ENCODE results near the gene CFAP77. TPM values are rescaled to one million over a fixed set of nuclear protein-coding genes. Genes with fewer than 3 reads are reported as not detected.

Gene CFAP77
- total RNA-seq, 6 donors from 2014 or later = 0.78 to 16.7 (median 2.7) TPM; not detected in 1

DNA sequence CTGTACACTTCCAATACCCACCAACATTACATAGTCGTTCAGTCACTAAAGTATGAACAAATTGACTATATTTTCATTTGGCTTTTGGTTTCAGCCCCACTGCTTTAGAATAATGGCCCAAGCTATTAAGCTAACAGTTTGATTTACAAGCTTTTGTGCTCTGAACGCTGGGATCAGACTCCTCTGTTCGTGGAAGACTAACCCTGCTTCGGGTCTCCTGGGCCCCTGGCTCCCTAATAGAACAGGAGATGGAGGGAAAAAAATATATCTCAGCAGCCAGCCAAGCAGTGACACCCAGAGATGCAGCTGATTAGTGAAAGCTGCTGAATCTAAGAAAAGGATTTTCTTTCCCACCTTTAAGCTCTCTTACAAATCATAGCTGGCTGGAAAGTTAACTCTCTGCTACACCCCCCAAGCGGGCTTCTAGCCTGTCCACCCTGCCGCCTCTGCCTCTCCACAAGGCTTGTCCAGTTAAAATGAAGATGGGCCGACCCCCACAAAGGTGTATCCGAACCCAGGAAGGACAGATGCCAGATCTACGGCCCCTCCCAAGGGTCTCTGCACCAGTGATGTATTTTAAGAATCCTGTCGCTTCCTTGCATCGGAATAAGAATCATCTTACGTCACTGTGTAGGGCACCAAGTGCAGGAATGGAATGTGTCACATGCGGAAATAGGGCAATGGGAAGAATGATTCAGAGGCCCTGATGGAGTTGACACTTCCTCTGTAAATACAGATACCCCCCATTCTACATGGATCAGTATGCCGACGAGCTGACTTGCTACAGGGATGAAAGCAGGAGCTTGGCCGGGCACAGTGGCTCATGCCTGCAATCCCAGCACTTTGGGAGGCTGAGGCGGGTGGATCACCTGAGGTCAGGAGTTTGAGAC lies 139.0 kb downstream of the CFAP77 start:
- Histone ChIP-seq H3K27me3 (no peaks in the 10 kb centered on the region), H3K9me3 (no peaks in the 10 kb centered on the region), H3K36me3 (no peaks in the 10 kb centered on the region), H3K27ac (no peak overlapping the region), H3K4me3 (no peak overlapping the region), H3K4me1 (peaks cover 0 to 7% (median 0%) of the 10 kb centered on the region in 4 donors)
- DNase-seq (no peak), ATAC-seq (ENCODE audit: low FRiP score in 2 of 2) (no peak)
- 51 to 63% methylated on average over 11 to 17 of the region's 17 CpGs for WGBS, 2 donors
- TF ChIP-seq POLR2AphosphoS5 (IDR thresholded peaks at IDR 0.05) = no peak
- TF ChIP-seq, protein P1, sequence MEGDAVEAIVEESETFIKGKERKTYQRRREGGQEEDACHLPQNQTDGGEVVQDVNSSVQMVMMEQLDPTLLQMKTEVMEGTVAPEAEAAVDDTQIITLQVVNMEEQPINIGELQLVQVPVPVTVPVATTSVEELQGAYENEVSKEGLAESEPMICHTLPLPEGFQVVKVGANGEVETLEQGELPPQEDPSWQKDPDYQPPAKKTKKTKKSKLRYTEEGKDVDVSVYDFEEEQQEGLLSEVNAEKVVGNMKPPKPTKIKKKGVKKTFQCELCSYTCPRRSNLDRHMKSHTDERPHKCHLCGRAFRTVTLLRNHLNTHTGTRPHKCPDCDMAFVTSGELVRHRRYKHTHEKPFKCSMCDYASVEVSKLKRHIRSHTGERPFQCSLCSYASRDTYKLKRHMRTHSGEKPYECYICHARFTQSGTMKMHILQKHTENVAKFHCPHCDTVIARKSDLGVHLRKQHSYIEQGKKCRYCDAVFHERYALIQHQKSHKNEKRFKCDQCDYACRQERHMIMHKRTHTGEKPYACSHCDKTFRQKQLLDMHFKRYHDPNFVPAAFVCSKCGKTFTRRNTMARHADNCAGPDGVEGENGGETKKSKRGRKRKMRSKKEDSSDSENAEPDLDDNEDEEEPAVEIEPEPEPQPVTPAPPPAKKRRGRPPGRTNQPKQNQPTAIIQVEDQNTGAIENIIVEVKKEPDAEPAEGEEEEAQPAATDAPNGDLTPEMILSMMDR (IDR thresholded peaks at IDR 0.05) = no peak
- no peak for TF ChIP-seq POLR2A (IDR thresholded peaks at IDR 0.05)
- TF ChIP-seq EP300 (IDR thresholded peaks at IDR 0.05) = no peak

DNA sequence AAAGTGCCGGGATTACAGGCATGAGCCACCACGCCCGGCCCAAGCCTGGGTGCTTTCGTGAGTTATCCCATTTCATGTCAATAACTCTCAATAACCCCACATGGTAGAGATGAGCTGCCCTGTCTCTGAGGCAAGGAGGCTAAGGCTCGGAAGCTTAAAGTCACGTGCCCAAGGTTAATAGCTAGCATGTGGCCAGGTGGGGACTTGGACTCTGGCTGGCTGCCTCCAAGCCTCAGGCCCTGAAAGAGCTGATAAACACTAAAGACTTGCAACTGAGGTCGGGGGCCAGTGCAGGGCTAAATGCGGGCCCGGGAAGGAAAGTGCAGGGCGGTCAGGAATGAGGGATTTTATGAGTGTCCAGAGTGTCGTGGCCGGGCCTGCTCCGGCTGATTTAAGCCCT lies 141.5 kb downstream of the CFAP77 start:
- no peak overlapping the region for H3K27ac ChIP-seq
- WGBS, 2 donors = 82 to 89% methylated on average over 13 of the region's 13 CpGs
- TF ChIP-seq EP300 (IDR thresholded peaks at IDR 0.05) (no peak), POLR2A (IDR thresholded peaks at IDR 0.05) (no peak), POLR2AphosphoS5 (IDR thresholded peaks at IDR 0.05) (no peak)
- TF ChIP-seq, protein P1 (IDR thresholded peaks at IDR 0.05) = no peak
- no peaks in the 10 kb centered on the region for H3K36me3 ChIP-seq
- peaks cover 0 to 2% (median 0%) of the 10 kb centered on the region in 4 donors for H3K4me1 ChIP-seq
- ATAC-seq (ENCODE audit: low FRiP score in 2 of 2) = no peak
- no peaks in the 10 kb centered on the region for H3K27me3 ChIP-seq
- no peaks in the 10 kb centered on the region for H3K9me3 ChIP-seq
- no peak overlapping the region for H3K4me3 ChIP-seq
- no peak for DNase-seq

DNA sequence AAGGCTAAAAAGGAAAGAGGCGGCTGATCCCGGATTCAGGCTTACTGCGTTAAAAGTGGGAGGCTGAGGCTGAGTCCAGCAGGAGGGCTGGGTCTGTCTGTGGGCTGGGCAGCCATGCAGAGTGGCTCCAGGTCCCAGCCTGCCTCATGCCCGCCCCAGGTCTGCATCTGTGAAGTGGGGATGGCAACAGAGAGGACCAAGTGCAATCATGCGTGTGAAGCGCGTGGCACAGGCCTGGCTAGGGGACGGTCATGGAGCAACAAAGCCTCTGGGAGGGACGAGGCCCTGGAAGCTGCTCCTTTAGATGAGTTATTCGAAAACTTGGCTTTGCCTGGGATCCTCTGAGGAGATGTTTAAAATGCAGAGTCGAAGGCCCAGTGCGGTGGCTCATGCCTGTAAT lies 142.0 kb downstream of the CFAP77 start:
- no peak for DNase-seq
- Histone ChIP-seq H3K36me3 (no peaks in the 10 kb centered on the region), H3K27ac (no peak overlapping the region), H3K4me3 (no peak overlapping the region), H3K4me1 (no peaks in the 10 kb centered on the region), H3K27me3 (no peaks in the 10 kb centered on the region), H3K9me3 (no peaks in the 10 kb centered on the region)
- ATAC-seq (ENCODE audit: low FRiP score in 2 of 2) = no peak
- TF ChIP-seq, protein P1 (IDR thresholded peaks at IDR 0.05) = no peak
- no peak for TF ChIP-seq POLR2AphosphoS5 (IDR thresholded peaks at IDR 0.05)
- TF ChIP-seq EP300 (IDR thresholded peaks at IDR 0.05) = no peak
- no peak for TF ChIP-seq POLR2A (IDR thresholded peaks at IDR 0.05)
- 92 to 93% methylated on average over 12 of the region's 12 CpGs for WGBS, 2 donors

DNA sequence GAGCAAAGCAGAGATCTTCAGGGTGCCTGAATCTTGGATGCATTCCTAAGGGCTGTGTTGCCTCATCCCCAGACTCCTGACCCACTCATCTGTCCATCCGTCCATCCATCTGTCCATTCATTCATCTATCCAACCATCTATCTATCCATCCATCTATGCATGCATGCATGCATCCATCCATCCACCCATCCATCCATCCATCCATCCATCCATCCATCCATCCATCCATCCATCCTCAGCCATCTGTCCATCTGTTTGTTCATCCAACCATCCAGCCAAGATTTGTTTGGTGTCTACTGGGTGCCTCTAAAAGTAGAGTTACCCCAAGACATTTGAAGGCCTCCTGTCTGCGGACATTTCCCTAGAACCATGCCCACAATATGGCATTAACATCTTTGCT lies 144.7 kb downstream of the CFAP77 start:
- no peak for TF ChIP-seq POLR2A (IDR thresholded peaks at IDR 0.05)
- no peak for TF ChIP-seq POLR2AphosphoS5 (IDR thresholded peaks at IDR 0.05)
- TF ChIP-seq, protein P1 (IDR thresholded peaks at IDR 0.05) = no peak
- TF ChIP-seq EP300 (IDR thresholded peaks at IDR 0.05) = no peak
- Histone ChIP-seq H3K9me3 (no peaks in the 10 kb centered on the region), H3K4me3 (no peak overlapping the region), H3K27ac (no peak overlapping the region), H3K27me3 (no peaks in the 10 kb centered on the region), H3K36me3 (no peaks in the 10 kb centered on the region), H3K4me1 (no peaks in the 10 kb centered on the region)
- ATAC-seq (ENCODE audit: low FRiP score in 2 of 2) (no peak), DNase-seq (no peak)
- WGBS, 2 donors = 86 to 88% methylated on average over 2 of the region's 2 CpGs
